Activated T-helper 17 cell treated with anti-CD3 and anti-CD28 coated beads, Interleukin-2, amount 50 U/mL, for 72 hours (primary cell): ENCODE data around the gene NSMF. TPM values are rescaled to one million over a fixed set of nuclear protein-coding genes. Genes with fewer than 3 reads are reported as not detected.
A peak's percentile ranks its signal among the peaks of the same experiment; 100 is the strongest.

ENCODE experiments used
- ATAC-seq: fragments of 150-1000 bp; cut with Tn5 transposase; replicated peaks from 2 replicates; pipeline ENCODE4 v1.10.0; 2021; ENCODE audit warnings: mild to moderate bottlenecking, moderate library complexity
- H3K27ac Mint-ChIP-seq: one replicate; pipeline ENCODE4 v1.8.0; 2022; ENCODE audit warnings: mixed read lengths
- H3K27me3 Mint-ChIP-seq: one replicate; pipeline ENCODE4 v1.8.0; 2022; ENCODE audit warnings: mixed read lengths
- H3K36me3 Mint-ChIP-seq: one replicate; pipeline ENCODE4 v1.8.0; 2022; ENCODE audit warnings: low read depth, mild to moderate bottlenecking, mixed read lengths
- H3K4me1 Mint-ChIP-seq: one replicate; pipeline ENCODE4 v1.8.0; 2022; ENCODE audit warnings: mixed read lengths
- H3K4me3 Mint-ChIP-seq: one replicate; pipeline ENCODE4 v1.8.0; 2022; ENCODE audit warnings: mild to moderate bottlenecking, mixed read lengths
- H3K9me3 Mint-ChIP-seq: one replicate; pipeline ENCODE4 v1.8.0; 2022; ENCODE audit warnings: mixed read lengths
- total RNA-seq, 2 donors: library from RNA; stranded (reverse); gene quantifications; one replicate each; pipeline ENCODE4 v1.2.3, GENCODE V29; 2022

The NSMF gene
- 10 to 100 TPM; 26.6 to 35.5 TPM for total RNA-seq

- H3K4me3 Mint-ChIP-seq: peak within 1 kb of the TSS; percentile 39
- H3K9me3 Mint-ChIP-seq: no peaks in the 10 kb centered on the region
- no peak within 1 kb of the TSS for H3K27ac Mint-ChIP-seq
These were observed at the start of gene NSMF for GRCh38 chr9:137459152-137459600. NSMF (minus strand) TSS chr9:137459334; CDS start chr9:137459102, 232 bp downstream.

GRCh38 chr9:137506702-137507171 is 47.6 kb upstream of the NSMF start:
- ATAC-seq: no peak
- H3K4me3 Mint-ChIP-seq: no peak overlapping the region

More at GRCh38 chr9:137459152-137459600, at the start of gene NSMF:
- Mint-ChIP-seq H3K27me3 (no peaks in the 10 kb centered on the region), H3K36me3 (peaks cover 14% of the 10 kb centered on the region), H3K4me1 (no peaks in the 10 kb centered on the region)
- peak; percentile 79 for ATAC-seq

GRCh38 chr9:137506274-137506673 is 47.1 kb upstream of the NSMF start:
- no peaks in the 10 kb centered on the region for H3K4me1 Mint-ChIP-seq

More at GRCh38 chr9:137506702-137507171, 47.6 kb upstream of the NSMF start:
- Mint-ChIP-seq H3K9me3 (no peaks in the 10 kb centered on the region), H3K27me3 (no peaks in the 10 kb centered on the region), H3K4me1 (no peaks in the 10 kb centered on the region), H3K36me3 (no peaks in the 10 kb centered on the region), H3K27ac (no peak overlapping the region)

GRCh38 chr9:137505421-137506140 is 46.4 kb upstream of the NSMF start:
- no peak overlapping the region for H3K27ac Mint-ChIP-seq
- no peak for ATAC-seq
- no peak overlapping the region for H3K4me3 Mint-ChIP-seq
- no peaks in the 10 kb centered on the region for H3K27me3 Mint-ChIP-seq
- H3K36me3 Mint-ChIP-seq: no peaks in the 10 kb centered on the region
- no peaks in the 10 kb centered on the region for H3K9me3 Mint-ChIP-seq
- H3K4me1 Mint-ChIP-seq: no peaks in the 10 kb centered on the region

More at GRCh38 chr9:137506274-137506673, 47.1 kb upstream of the NSMF start:
- H3K9me3 Mint-ChIP-seq: no peaks in the 10 kb centered on the region
- no peaks in the 10 kb centered on the region for H3K27me3 Mint-ChIP-seq
- ATAC-seq: no peak
- no peaks in the 10 kb centered on the region for H3K36me3 Mint-ChIP-seq
- H3K4me3 Mint-ChIP-seq: no peak overlapping the region
- no peak overlapping the region for H3K27ac Mint-ChIP-seq

GRCh38 chr9:137504432-137504777 is 45.3 kb upstream of the NSMF start:
- H3K9me3 Mint-ChIP-seq: no peaks in the 10 kb centered on the region
- H3K4me1 Mint-ChIP-seq: no peaks in the 10 kb centered on the region
- no peak overlapping the region for H3K4me3 Mint-ChIP-seq
- no peaks in the 10 kb centered on the region for H3K36me3 Mint-ChIP-seq
- H3K27ac Mint-ChIP-seq: no peak overlapping the region
- no peaks in the 10 kb centered on the region for H3K27me3 Mint-ChIP-seq
- no peak for ATAC-seq

- no peak overlapping the region for H3K4me3 Mint-ChIP-seq
- no peak overlapping the region for H3K27ac Mint-ChIP-seq
- no peaks in the 10 kb centered on the region for H3K36me3 Mint-ChIP-seq
- H3K4me1 Mint-ChIP-seq: no peaks in the 10 kb centered on the region
- H3K9me3 Mint-ChIP-seq: no peaks in the 10 kb centered on the region
- H3K27me3 Mint-ChIP-seq: no peaks in the 10 kb centered on the region
- ATAC-seq: no peak
These were observed 43.1 kb upstream of the NSMF start for GRCh38 chr9:137502008-137502911.

- no peak for ATAC-seq
- no peak overlapping the region for H3K27ac Mint-ChIP-seq
- no peaks in the 10 kb centered on the region for H3K27me3 Mint-ChIP-seq
- no peak overlapping the region for H3K4me3 Mint-ChIP-seq
- no peaks in the 10 kb centered on the region for H3K36me3 Mint-ChIP-seq
- no peaks in the 10 kb centered on the region for H3K4me1 Mint-ChIP-seq
- no peaks in the 10 kb centered on the region for H3K9me3 Mint-ChIP-seq
These were observed 42.3 kb upstream of the NSMF start for GRCh38 chr9:137501457-137501856.

- Mint-ChIP-seq H3K4me1 (no peaks in the 10 kb centered on the region), H3K27me3 (no peaks in the 10 kb centered on the region), H3K36me3 (no peaks in the 10 kb centered on the region), H3K27ac (no peak overlapping the region), H3K4me3 (no peak overlapping the region), H3K9me3 (no peaks in the 10 kb centered on the region)
- ATAC-seq: no peak
These were observed 41.7 kb upstream of the NSMF start for GRCh38 chr9:137500666-137501397.

GRCh38 chr9:137499858-137500661 is 40.9 kb upstream of the NSMF start:
- Mint-ChIP-seq H3K27ac (no peak overlapping the region), H3K36me3 (no peaks in the 10 kb centered on the region), H3K9me3 (no peaks in the 10 kb centered on the region), H3K27me3 (no peaks in the 10 kb centered on the region), H3K4me3 (no peak overlapping the region), H3K4me1 (no peaks in the 10 kb centered on the region)
- no peak for ATAC-seq

GRCh38 chr9:137499416-137499815 is 40.3 kb upstream of the NSMF start:
- Mint-ChIP-seq H3K27me3 (no peaks in the 10 kb centered on the region), H3K27ac (no peak overlapping the region), H3K36me3 (no peaks in the 10 kb centered on the region), H3K4me3 (no peak overlapping the region), H3K9me3 (no peaks in the 10 kb centered on the region), H3K4me1 (peaks cover under 1% of the 10 kb centered on the region)
- no peak for ATAC-seq

- no peaks in the 10 kb centered on the region for H3K36me3 Mint-ChIP-seq
- no peak overlapping the region for H3K4me3 Mint-ChIP-seq
- H3K9me3 Mint-ChIP-seq: no peaks in the 10 kb centered on the region
- no peaks in the 10 kb centered on the region for H3K27me3 Mint-ChIP-seq
- H3K4me1 Mint-ChIP-seq: peaks cover 5% of the 10 kb centered on the region
- no peak overlapping the region for H3K27ac Mint-ChIP-seq
- no peak for ATAC-seq
These were observed 39.6 kb upstream of the NSMF start for GRCh38 chr9:137498720-137499150.

- no peak overlapping the region for H3K27ac Mint-ChIP-seq
- no peak overlapping the region for H3K4me3 Mint-ChIP-seq
- no peaks in the 10 kb centered on the region for H3K36me3 Mint-ChIP-seq
- H3K9me3 Mint-ChIP-seq: no peaks in the 10 kb centered on the region
- ATAC-seq: no peak
- peaks cover 5% of the 10 kb centered on the region for H3K4me1 Mint-ChIP-seq
- no peaks in the 10 kb centered on the region for H3K27me3 Mint-ChIP-seq
These were observed 39.0 kb upstream of the NSMF start for GRCh38 chr9:137497921-137498719.
